NCI-H2107 treated with DMSO at 0.1 percent for 48 hours (cell line): ENCODE results near the gene SGF29.
"Not testable (repeated sequence)": the region's sequence is repeated elsewhere in the genome, so short reads cannot be mapped to it uniquely, and the experiment has no call there.

Experiments
- DNase-seq: peaks from one replicate; lab custom pipeline; 2025; ENCODE audit not compliant: unreplicated experiment; lab: John Stamatoyannopoulos, UW

The SGF29 gene

GRCh38 chr16:28592979-28593553 lies 39.3 kb downstream of the SGF29 start:
- no peak for DNase-seq

DNA sequence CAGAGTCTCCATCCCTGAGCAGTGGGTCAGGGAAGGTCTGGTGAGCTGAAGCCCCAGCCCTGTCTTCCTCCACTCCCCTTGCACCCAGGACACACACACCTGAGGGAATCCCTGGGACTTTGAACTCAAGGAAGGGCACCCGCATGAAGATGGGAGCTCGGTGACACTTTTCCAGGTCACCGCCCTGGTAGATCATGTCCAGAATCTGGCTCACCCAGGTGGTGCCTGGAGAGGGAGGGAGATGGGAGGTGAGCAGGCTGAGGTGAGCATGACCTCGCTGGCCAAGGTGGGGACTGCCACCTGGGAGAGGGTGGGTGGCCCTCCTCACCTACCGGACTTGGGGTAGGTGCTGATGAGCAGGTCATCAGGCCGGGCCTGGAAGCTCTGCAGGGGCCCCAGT lies 41.7 kb downstream of the SGF29 start:
- not testable (repeated sequence) for DNase-seq

GRCh38 chr16:28596115-28596630 lies 42.5 kb downstream of the SGF29 start:
- no peak for DNase-seq

GRCh38 chr16:28596840-28597691 lies 43.3 kb downstream of the SGF29 start, which contains the start of gene SULT1A2:
TSS of gene SULT1A2 (minus strand) at chr16:28597050. CDS start at chr16:28595930, 1,120 bp downstream.
- DNase-seq = no peak

- DNase-seq = no peak
Measured at GRCh38 chr16:28597692-28598261, 44.1 kb downstream of the SGF29 start.

DNA sequence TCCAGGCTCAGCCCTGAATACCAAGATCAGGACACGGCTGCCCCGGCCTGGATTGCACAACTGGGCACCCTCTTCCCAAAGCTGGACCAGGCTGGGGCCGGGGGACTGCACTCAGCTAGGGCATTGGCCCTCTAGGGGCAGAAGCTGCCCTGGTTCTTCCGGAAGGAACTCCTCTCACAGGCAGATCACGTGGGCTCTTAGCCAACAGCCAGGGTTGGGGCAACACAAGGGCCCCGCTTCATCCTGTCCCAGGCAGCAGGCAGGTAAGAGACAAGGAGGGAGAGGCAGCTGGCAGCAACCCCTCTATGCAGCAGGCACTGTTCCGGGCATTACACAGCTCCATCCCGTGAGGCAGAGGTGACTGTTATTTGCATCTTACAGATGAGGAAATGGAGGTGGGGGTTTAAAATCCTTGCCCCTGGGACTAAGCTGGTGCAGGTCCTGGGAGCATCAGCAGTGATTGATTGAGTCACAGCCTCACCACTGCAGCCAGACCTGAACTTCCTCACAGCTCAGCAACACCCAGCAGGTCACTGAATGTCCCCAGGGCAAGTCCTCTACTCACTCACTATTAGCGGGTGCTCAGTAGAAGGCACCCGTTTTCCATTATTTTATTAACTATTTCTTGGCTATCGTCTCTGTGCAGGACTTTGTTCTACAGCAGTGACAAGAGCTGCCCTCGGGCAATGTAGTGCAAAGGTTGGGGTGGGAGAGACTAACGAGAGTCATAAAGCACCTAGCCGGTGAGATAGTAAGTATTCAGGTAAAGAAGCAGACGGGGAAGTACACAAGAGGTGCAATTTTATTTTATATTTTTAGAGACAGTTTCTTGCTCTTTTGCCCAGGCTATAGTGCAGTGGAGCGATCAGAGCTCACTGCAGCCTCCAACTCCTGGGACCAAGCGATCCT lies 45.9 kb downstream of the SGF29 start:
- not testable (repeated sequence) for DNase-seq

DNA sequence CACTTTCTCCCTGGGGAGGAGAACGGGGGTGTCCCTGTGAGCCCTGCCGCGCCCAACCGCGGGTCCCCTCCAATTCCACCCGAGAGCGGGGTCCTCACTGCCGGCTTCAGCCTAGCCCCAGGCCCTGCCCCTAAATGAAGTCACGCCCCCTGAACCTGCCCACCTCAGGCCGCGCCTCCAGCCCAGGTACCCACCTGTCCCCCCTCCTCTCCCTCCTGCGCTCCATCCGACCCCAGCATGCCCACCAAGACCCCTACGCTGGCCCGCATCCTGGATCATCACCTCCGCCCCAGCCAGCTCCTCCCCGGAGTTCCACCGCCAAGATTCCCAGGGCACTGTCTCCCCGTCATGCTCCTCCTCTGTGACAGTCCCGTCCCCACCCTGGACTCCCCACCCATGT lies 47.2 kb downstream of the SGF29 start:
- DNase-seq = not testable (repeated sequence)

DNA sequence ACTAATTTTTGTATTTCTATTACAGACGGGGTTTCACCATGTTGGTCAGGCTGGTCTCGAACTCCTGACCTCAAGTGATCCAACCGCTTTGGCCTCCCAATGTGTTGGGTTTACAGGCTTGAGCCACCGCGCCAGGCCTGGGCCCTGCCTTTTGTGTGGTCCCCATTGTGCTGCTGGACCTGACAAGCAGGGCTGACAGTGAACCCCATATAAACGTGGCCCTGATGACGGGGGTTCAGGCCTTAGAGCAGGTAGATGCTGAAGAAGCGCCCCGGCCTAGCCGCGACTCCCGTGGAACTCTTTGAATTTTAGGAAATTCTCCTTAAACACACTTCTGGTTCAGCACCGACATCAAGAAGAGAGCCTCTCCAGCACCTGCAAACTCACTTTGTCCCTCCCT lies 47.9 kb downstream of the SGF29 start:
- not testable (repeated sequence) for DNase-seq

DNA sequence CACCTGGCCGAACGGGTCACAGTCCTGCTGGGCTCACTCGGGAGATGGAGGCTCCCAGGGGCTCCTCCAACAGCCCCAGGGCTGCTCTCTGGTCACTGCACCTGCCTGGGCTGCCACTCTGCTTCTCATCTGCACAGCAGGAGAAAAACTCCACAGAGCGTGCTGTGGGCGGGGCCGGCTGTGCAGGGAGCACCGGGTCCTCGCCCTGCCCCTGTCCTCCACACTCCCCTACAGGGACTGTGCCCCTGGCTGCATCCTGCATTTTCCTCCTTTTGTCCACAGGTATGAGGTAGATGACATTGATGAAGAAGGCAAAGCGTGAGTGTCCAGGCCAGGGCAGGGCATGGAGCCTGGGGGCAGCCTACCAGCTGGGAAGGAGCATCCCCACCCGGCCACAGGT lies 48.3 kb downstream of the SGF29 start:
- not testable (repeated sequence) for DNase-seq

DNA sequence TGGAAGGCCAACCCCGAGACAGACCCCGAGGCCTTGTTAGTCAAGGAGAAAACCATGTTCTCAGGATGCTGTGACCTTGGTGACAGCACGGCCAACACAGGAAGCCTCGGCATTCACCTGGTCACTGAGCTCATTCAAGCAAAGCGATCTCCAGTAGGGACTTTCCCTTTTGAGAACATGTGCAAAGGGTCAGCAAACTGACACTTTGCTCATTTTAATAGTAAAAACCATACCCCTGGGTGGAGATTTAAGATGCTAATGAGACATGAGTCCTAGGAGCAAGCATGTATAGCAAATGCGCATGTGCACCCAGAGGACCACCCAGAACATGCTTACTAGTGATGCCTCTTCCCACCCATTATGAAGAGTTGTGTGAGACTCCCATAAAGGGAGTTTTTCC lies 48.8 kb downstream of the SGF29 start:
- no peak for DNase-seq

- no peak for DNase-seq
Measured at GRCh38 chr16:28603381-28604185, 49.9 kb downstream of the SGF29 start.

DNA sequence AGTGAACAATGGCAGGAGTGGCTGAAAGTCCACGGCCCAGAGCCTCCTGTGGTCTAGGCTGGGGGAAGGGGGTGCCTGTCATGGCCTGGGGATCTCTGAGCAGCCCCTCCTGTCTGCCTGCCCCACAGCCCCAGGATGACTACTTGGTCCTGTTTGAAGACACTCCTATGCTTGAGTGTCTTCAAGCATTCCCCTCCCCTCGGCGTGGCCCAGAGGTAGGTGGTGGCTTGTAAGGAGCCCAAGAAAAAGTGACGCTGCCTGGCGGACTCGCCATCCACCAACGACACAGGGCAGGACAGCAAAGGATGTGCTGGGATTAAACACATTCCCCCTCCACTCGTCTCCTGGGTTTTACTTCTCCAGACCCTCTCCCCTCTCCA lies 50.5 kb downstream of the SGF29 start:
- no peak for DNase-seq

- no peak for DNase-seq
Measured at GRCh38 chr16:28606291-28607115, 52.8 kb downstream of the SGF29 start.

DNA sequence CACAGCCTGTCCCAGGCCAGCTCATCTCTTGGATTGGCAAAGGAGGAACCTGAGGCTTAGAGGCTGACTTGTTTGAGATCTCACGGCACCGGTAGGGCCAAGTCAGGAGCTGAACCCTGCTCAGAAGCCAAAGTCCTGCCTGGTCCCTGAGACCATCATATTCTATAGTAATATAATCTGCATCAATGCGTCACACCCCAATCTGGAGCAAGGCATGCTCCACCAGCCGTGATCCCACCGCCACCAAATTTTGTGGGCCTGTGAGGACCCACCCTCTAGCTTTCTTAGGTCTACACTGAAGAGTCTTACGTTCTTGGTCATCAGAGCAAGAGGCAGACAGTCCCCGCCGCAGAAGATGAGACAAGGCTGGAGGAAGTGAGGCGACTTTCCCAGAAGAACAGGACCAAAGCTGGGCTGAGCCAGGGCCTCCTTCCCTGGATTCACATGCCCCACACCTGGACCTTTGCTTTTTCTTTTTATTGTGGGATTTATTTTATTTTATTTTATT lies 53.5 kb downstream of the SGF29 start:
- no peak for DNase-seq

DNA sequence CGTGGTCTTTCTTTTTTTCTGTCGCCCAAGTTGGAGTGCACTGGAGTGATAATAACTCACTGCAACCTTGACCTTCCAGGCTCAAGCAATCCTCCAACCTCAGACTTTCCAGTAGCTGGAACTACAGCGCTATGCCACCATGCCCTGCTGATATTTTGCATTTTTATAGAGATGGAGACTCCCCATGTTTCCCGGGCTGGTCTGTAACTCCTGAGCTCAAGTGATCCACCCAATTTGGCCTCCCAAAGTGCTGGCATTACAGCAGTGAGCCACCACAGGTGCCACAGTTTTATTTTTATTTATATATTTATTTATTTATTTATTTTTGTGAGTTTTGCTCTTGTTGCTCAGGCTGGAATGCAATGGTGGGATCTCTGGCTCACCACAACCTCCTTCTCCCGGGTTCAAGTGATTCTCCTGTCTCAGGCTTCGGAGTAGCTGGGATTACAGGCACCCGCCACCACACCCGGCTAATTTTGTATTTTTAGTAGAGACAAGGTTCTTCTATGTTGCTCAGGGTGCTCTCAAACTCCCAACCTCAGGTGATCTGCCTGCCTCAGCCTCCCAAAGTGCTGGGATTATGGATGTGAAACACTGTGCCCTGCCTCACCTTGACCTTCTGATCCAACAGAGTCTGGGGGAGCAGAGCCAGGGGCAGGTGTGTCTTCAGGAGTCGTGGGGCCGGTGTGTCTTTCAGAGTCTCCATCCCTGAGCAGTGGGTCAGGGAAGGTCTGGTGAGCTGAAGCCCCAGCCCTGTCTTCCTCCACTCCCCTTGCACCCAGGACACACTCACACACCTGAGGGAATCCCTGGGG lies 54.2 kb downstream of the SGF29 start:
- not testable (repeated sequence) for DNase-seq

- DNase-seq = not testable (repeated sequence)
Measured at GRCh38 chr16:28608496-28608808, 54.7 kb downstream of the SGF29 start.

GRCh38 chr16:28608867-28609596 lies 55.3 kb downstream of the SGF29 start:
- DNase-seq = not testable (repeated sequence)
